ENCODE data around the gene BANP.
"Not testable (repeated sequence)": the region's sequence is repeated elsewhere in the genome, so short reads cannot be mapped to it uniquely, and the experiment has no call there.

The BANP gene

GRCh38 chr16:88072571-88073001 lies 121.4 kb downstream of the BANP start:
- H3K4me2 ChIP-seq, result no peak overlapping the region
- H2AFZ ChIP-seq (ENCODE audit: low read depth), result no peak overlapping the region
- no peaks in the 10 kb centered on the region for H3K36me3 ChIP-seq (ENCODE audit: insufficient read depth)
- no peak for TF ChIP-seq CTCF (conservative IDR thresholded peaks at IDR 0.05; ENCODE audit: low read depth, low read length)
- no peaks in the 10 kb centered on the region for H3K4me1 ChIP-seq (ENCODE audit: low read depth, poor library complexity, severe bottlenecking)
- no peaks in the 10 kb centered on the region for H3K27me3 ChIP-seq (ENCODE audit: insufficient read depth, low read depth)
- H4K20me1 ChIP-seq (ENCODE audit: insufficient read depth), result no peaks in the 10 kb centered on the region
- no peak overlapping the region for H3K27ac ChIP-seq
- no peak overlapping the region for H3K4me3 ChIP-seq (IDR thresholded peaks at IDR 0.05; ENCODE audit: insufficient read depth, low read depth, low read length)
- no peaks in the 10 kb centered on the region for H3K79me2 ChIP-seq (ENCODE audit: insufficient read depth, low read depth)
- no peak overlapping the region for H3K9ac ChIP-seq

GRCh38 chr16:88073201-88073721 lies 122.0 kb downstream of the BANP start:
- no peak overlapping the region for H2AFZ ChIP-seq (ENCODE audit: low read depth)
- H3K4me1 ChIP-seq (ENCODE audit: low read depth, poor library complexity, severe bottlenecking), result no peaks in the 10 kb centered on the region
- H3K4me3 ChIP-seq (IDR thresholded peaks at IDR 0.05; ENCODE audit: insufficient read depth, low read depth, low read length), result no peak overlapping the region
- no peaks in the 10 kb centered on the region for H3K27me3 ChIP-seq (ENCODE audit: insufficient read depth, low read depth)
- no peak for TF ChIP-seq CTCF (conservative IDR thresholded peaks at IDR 0.05; ENCODE audit: low read depth, low read length)
- no peaks in the 10 kb centered on the region for H4K20me1 ChIP-seq (ENCODE audit: insufficient read depth)
- H3K27ac ChIP-seq, result no peak overlapping the region
- H3K79me2 ChIP-seq (ENCODE audit: insufficient read depth, low read depth), result no peaks in the 10 kb centered on the region
- H3K4me2 ChIP-seq, result no peak overlapping the region
- H3K36me3 ChIP-seq (ENCODE audit: insufficient read depth), result no peaks in the 10 kb centered on the region
- no peak overlapping the region for H3K9ac ChIP-seq

GRCh38 chr16:88074041-88074440 lies 122.8 kb downstream of the BANP start:
- Histone ChIP-seq H3K4me2 (no peak overlapping the region), H3K27ac (no peak overlapping the region), H3K27me3 (ENCODE audit: insufficient read depth, low read depth) (no peaks in the 10 kb centered on the region), H3K4me3 (IDR thresholded peaks at IDR 0.05; ENCODE audit: insufficient read depth, low read depth, low read length) (no peak overlapping the region), H4K20me1 (ENCODE audit: insufficient read depth) (no peaks in the 10 kb centered on the region), H3K9ac (no peak overlapping the region), H3K79me2 (ENCODE audit: insufficient read depth, low read depth) (no peaks in the 10 kb centered on the region), H3K4me1 (ENCODE audit: low read depth, poor library complexity, severe bottlenecking) (no peaks in the 10 kb centered on the region), H2AFZ (ENCODE audit: low read depth) (no peak overlapping the region), H3K36me3 (ENCODE audit: insufficient read depth) (no peaks in the 10 kb centered on the region)
- no peak for TF ChIP-seq CTCF (conservative IDR thresholded peaks at IDR 0.05; ENCODE audit: low read depth, low read length)

DNA sequence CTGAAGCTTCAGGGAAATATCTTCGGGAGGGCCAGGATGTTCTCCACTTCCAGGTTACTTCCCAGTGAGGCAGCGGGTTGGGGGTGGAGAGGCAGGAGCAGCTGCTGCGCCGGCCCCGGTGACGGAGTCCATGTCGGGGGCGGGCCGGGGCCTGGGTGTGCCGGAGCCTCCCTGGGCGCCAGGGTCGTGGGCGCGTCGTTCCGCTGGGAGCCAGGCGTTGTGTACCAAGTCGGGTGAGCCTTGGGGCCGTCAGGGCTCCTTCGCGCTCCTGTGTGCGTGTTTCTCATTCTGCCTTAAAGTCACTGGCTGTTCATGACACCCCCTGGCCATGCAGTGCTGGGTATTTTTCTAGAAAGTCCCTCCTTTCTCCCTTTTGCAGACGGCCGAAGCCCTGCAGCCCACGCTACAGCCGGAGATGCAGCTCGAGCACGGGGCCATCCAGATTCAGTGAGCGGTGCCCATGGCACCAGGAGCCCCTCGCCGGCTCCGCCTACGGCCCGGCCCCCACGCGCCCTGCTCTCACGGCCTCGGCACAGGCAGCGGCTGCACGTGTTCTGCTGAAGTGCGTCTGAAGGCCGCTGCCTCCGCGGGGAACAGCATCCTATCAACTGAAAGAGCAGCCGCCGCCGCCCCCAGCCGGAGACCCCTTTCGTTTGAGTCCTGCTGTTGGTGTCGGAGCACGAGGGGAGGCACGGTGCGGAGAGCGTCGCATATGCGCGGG lies 125.1 kb downstream of the BANP start:
- no peaks in the 10 kb centered on the region for H3K36me3 ChIP-seq (ENCODE audit: insufficient read depth)
- no peak overlapping the region for H3K9ac ChIP-seq
- no peak overlapping the region for H2AFZ ChIP-seq (ENCODE audit: low read depth)
- no peaks in the 10 kb centered on the region for H3K79me2 ChIP-seq (ENCODE audit: insufficient read depth, low read depth)
- no peak for TF ChIP-seq CTCF (conservative IDR thresholded peaks at IDR 0.05; ENCODE audit: low read depth, low read length)
- H3K27ac ChIP-seq, result no peak overlapping the region
- no peaks in the 10 kb centered on the region for H4K20me1 ChIP-seq (ENCODE audit: insufficient read depth)
- H3K4me3 ChIP-seq (IDR thresholded peaks at IDR 0.05; ENCODE audit: insufficient read depth, low read depth, low read length), result no peak overlapping the region
- no peaks in the 10 kb centered on the region for H3K4me1 ChIP-seq (ENCODE audit: low read depth, poor library complexity, severe bottlenecking)
- no peaks in the 10 kb centered on the region for H3K27me3 ChIP-seq (ENCODE audit: insufficient read depth, low read depth)
- no peak overlapping the region for H3K4me2 ChIP-seq

- H3K4me2 ChIP-seq; H3K79me2 ChIP-seq (ENCODE audit: insufficient read depth, low read depth); H3K4me1 ChIP-seq (ENCODE audit: low read depth, poor library complexity, severe bottlenecking); H3K27ac ChIP-seq; H4K20me1 ChIP-seq (ENCODE audit: insufficient read depth); H2AFZ ChIP-seq (ENCODE audit: low read depth); H3K27me3 ChIP-seq (ENCODE audit: insufficient read depth, low read depth); H3K36me3 ChIP-seq (ENCODE audit: insufficient read depth); H3K4me3 ChIP-seq (IDR thresholded peaks at IDR 0.05; ENCODE audit: insufficient read depth, low read depth, low read length); H3K9ac ChIP-seq: not testable (repeated sequence)
These were observed 125.7 kb downstream of the BANP start for GRCh38 chr16:88076932-88077320.

All from KMS-11 (cell line).